ENCODE measurements around the gene CDH5.

DNA sequence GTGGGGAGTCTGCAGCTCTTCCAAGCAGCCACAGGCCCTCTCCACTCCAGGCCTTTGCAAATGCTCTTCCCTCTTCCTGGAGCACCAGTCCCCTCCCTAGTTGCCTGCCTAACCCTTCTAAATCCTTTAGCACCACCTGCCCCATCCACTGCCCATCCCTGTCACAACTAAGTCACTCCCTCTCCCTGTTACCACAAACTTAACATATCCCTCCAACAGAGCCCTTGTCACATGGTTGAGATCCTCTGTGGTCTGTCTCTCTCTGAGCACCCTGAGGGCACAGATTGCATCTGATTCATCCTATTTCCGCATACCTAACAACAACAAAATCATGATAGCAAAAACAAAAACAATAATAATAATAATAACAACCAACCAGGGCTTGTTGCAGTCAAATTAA is 49.6 kb downstream of the CDH5 start:
- no peak for TF ChIP-seq BHLHE40 (IDR thresholded peaks at IDR 0.05; ENCODE audit: low read depth, low read length)
- TF ChIP-seq, protein P1, sequence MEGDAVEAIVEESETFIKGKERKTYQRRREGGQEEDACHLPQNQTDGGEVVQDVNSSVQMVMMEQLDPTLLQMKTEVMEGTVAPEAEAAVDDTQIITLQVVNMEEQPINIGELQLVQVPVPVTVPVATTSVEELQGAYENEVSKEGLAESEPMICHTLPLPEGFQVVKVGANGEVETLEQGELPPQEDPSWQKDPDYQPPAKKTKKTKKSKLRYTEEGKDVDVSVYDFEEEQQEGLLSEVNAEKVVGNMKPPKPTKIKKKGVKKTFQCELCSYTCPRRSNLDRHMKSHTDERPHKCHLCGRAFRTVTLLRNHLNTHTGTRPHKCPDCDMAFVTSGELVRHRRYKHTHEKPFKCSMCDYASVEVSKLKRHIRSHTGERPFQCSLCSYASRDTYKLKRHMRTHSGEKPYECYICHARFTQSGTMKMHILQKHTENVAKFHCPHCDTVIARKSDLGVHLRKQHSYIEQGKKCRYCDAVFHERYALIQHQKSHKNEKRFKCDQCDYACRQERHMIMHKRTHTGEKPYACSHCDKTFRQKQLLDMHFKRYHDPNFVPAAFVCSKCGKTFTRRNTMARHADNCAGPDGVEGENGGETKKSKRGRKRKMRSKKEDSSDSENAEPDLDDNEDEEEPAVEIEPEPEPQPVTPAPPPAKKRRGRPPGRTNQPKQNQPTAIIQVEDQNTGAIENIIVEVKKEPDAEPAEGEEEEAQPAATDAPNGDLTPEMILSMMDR (conservative IDR thresholded peaks at IDR 0.05; ENCODE audit: low read depth, low read length) = no peak
- no peak for TF ChIP-seq CEBPB (IDR thresholded peaks at IDR 0.05; ENCODE audit: low read depth, low read length)
- TF ChIP-seq RCOR1 (IDR thresholded peaks at IDR 0.05; ENCODE audit: insufficient replicate concordance, low read length) = no peak

All from IMR-90 (cell line).